Mucosa of gallbladder (tissue), 1 donor: ENCODE measurements around the gene NEUROD6. TPM values are rescaled to one million over a fixed set of nuclear protein-coding genes. Genes with fewer than 3 reads are reported as not detected.
A peak's percentile ranks its signal among the peaks of the same experiment; 100 is the strongest.

Source experiments
- DNase-seq: peaks from one replicate; pipeline ENCODE4 v3.0.0-alpha.2; 2020; ENCODE audit warnings: low spot score
- total RNA-seq: library from RNA; stranded (reverse); gene quantifications from one replicate; pipeline ENCODE4 v1.2.1, GENCODE V29; 2021
- donor health status: DM: no; HTN: no; CAD: no.

Gene NEUROD6
- not detected for total RNA-seq

- DNase-seq, result no peak
Observed at GRCh38 chr7:31340603-31341002, at the start of gene NEUROD6. Gene NEUROD6 (minus strand): TSS chr7:31340726. CDS start chr7:31339268, 1,458 bp downstream.

DNA sequence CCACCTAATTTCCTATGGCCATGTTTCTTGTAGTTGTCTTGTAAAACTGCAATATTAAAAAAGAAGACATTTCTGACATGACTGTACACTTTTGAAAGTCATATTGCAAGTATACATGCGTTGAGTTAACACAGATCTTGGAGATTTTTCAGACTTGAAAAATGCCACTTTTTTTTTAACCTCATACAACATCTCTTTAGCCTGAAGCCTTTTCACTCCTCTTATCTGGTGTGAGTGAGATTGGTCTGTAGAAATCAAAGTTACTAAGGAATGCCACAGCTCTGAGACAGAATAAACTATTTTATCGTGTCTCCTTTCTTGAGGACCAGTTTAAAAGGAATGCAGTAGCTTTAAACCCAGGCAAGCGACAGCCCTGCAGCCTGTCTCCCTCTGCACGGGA, 43.9 kb upstream of the NEUROD6 start:
- DNase-seq, result no peak

GRCh38 chr7:31382722-31383121, 42.2 kb upstream of the NEUROD6 start:
- DNase-seq, result no peak

GRCh38 chr7:31373337-31374289, 33.1 kb upstream of the NEUROD6 start:
- peak; percentile 42 for DNase-seq

DNA sequence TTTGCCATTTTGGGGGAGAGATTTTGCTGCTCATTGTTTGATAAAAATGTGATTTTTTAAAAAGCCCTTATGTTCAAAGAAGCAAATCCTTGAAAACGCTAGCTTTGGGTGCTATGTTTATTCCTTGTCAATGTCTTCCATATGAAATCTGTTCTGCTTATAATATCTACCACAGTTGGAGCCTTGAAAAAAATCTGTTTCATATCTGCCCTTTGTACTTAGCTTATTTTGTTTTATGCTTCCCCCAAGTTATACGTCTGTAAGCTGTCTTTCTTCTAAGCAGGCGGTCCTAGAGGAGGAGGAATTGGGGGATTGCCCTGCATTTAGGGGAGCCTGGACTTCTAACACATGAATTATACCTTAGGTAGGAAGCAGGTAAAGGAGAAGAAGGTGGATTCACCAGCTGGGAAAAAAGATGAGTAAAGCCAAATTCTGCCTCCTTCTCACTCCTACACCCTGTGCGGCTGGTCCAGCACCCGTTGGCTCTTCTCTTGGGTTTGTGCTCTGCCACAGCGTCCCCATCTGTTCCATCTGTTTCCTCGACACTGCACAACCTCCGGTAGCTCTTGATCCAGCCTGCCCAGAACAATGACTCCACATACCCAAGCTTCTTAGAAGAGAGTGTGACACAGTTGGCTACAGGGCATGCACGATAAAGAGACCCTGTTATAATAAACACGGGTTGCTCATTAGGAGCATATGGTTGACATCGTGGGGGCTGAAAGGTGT, 31.9 kb upstream of the NEUROD6 start:
- DNase-seq, result no peak

DNA sequence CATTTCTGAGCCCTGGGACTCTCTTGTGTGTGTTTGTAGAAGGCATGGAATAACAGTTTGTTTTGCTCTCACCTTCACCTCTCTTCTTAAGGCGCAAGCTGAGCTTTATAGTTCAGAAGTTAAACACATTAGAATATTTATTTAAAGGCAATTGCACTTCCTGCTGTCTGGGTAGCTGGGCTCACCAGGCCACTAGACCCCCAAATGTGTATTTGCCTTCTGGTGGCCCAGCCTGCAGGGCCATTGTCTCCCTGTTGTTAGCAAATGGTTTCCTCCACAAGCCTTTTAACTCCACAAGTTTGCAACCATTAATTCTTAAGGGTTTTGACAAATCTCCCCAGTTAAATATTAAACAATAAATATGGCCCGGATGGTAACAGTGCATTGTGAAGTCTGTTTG, 31.1 kb upstream of the NEUROD6 start:
- DNase-seq, result no peak

DNA sequence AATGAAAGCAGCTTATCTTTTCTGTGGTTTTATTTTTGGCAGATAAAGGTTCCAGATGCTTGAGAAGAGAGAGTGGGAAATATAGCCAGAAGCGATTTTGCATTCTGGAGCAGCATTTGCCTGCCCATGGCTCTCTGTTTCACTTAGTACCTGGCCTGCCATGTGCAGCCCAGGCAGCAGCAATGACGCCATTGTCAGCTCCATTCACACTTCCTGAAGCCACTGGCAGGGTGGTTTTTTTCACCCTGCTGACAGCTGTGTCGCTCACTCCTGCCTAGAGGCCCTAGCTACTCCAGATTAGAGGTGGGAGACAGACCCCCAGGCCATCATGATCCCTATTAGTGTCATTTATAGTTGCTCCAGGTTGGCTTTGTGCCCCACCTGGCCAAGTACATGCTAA, 30.1 kb upstream of the NEUROD6 start:
- no peak for DNase-seq

DNA sequence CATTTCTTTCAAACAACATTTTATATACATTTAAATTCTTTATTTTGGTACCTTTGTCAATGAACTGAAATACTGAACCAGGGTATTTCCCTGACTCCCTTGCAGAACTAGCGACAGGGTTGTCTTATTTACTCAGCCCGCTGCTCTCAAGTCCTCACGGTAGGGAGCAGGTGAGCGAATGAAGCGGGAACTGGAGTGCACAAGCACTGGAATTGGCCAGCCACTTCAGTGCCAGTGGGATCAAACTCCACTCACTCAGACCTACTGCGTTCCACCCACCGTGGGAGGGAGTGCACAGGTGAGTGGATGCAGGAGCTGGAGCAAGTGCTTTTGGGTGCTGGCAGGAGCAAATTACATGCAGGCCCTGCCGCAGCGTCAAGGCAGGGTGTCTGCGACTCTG, 28.1 kb upstream of the NEUROD6 start:
- DNase-seq, result no peak

GRCh38 chr7:31363496-31363895, 23.0 kb upstream of the NEUROD6 start:
- DNase-seq, result no peak

DNA sequence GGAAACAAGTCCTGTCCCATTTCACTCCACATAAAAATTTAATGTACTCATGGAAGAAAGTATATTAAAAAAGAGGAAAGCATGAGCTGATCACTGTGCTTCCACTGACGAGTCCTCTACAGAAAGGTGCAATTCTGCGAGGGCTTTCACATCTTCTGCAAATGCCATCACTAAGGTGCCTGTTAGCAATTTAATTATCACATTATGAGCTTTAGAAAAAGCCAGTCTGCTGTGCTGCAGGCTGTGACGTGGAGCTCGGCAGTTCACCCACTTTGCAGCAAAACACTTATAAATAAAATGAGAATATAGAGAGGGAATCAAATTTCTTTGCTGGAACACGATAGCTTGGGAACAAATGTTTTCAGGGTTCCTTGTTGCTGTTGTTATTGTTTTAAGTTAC, 22.5 kb upstream of the NEUROD6 start:
- no peak for DNase-seq

- DNase-seq, result no peak
Observed at GRCh38 chr7:31362401-31362800, 21.9 kb upstream of the NEUROD6 start.

DNA sequence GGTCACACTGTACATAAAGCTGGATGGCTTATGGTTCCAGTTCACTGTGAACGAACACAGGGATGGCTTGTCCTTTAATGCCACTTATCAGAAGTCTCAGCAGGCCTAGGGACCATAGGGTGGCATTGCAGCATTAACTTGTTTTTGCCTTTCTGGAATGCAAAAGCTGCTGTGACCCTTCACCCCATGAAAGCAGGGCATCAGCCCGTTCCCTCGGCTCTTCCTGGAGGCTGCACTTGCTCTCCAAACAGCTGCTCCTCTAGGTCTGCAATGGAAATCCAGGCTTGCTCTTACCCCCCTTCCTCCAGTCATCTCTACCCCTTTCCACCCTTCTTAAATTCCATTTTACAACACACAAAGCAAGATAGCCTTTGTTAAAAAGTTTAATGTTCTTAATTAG, 17.9 kb upstream of the NEUROD6 start:
- no peak for DNase-seq

DNA sequence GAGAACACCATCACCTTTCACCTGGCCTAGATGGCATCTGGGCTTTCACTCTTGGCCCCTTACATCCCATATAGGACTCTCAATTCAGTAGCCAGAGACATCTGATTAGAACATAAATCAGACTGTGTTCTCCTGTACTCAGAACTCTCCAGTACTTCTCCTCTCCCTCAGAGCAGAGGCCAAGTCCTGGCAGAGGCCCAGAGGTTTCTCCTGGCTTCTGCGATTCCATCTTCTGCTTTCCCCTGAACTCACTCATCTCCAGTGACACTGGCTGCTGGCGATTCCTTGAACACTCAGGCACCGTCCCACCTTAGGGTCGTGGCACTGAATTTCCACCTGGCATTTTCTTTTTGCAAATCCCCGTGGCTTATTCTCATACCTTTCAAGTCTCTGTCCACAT, 4.9 kb upstream of the NEUROD6 start:
- DNase-seq, result no peak

- DNase-seq, result no peak
Observed at GRCh38 chr7:31343516-31344305, 3.2 kb upstream of the NEUROD6 start.

DNA sequence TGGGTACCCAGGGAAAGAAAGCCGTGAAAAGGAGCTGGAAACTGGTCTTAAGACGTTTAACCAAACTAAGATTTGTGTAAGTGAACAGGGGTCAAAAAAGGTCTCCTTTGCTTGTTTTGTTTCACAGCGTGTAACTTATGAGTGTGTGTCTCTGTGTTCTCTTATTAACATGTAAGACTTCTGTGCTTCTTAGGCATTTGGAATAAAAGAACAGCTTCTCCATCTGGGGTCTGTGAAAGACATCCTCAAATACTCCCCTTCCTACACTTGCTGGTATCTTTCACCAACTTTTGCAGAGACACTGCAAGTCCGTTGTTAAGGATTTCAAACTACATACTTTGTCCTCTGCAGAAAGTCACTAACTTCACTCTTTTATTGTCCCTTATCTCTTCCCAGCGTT, 615 bp upstream of the NEUROD6 start:
- no peak for DNase-seq

DNA sequence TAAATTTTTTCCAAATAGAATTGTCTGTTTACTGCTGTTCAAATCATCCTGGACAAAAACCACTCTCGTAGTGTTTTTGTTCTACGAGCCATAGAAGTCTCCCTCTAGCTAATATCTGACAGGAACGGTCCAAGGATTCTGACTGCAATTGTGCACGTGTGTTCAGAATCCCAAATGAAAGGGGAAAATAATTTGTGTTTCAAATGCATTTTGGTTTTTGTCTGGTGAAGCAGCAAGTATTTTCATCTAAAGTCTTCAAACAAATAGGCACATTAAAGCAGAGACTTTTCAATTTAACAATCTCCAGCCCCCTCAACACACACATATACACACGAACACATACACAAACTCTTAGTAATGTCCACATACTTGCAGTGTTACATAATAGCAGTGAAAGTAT, 475 bp downstream of the NEUROD6 start:
- no peak for DNase-seq

- DNase-seq, result no peak
Observed at GRCh38 chr7:31338706-31339105, 1.8 kb downstream of the NEUROD6 start.

DNA sequence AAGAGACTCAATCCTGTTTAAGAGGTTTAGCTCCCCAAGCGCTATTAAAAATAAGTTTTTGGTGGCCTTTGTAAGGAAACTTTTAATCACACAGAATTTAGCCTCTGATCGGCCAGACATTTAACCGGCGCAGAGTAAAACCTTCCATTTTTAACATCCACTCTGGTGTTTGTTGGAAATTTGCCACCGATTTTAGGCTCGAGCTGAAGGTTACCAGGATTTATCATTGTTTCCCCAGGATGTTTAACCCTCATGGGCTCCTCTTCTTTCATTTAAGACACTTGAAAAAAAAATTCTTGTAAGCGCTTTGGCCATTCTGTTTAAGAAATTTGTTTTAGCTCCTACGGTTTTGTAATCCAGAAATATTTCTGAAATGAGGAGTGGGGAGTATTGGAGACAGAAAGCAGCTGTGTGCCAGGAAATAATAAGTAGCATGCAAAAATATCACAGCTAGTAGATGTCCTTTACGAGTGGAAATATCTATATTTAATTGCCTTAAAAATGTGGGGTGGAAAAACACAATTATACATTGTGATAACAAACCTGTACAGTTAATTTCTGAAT, 3.4 kb downstream of the NEUROD6 start:
- no peak for DNase-seq

DNA sequence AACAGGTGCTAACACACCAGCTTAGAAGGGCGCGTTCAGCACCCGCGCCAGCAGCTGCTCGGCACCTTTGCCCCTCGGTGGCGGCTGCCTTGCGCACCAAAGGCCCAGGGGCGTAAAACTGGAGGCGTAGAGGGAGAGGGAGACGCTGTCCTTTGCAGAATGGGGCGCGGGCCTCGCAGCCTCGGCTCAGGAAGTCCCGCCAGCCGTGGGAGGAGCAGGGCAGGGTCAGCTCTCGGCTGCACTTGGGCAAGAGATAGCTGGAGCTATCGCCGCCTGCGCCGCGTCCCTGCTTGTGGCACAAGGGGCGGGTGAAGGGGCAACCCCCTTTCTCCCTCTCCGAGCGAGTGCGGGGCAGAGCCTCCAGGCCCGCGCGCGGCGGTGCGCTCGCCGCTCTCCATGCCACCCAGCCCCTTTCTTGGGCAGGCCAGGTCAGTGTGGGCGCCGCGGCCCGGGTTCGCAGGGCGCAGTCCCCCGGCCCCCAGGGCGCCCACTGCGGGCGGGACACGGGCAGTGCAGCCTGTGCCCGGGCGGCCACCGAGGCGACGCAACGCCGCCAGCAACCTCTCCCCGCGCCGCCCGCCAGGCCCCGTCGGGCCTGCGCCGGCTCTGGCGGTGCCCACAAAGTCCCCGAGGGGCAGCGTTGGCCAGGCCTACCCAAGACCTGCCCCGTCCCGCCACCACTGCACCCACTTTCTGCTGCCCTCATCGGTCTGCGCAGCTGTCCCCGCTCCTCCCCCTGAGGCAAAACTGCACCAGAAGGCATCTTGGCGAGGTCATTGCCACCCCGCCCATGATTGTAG, 4.1 kb downstream of the NEUROD6 start:
- no peak for DNase-seq

GRCh38 chr7:31335884-31336201, 4.7 kb downstream of the NEUROD6 start:
- no peak for DNase-seq

DNA sequence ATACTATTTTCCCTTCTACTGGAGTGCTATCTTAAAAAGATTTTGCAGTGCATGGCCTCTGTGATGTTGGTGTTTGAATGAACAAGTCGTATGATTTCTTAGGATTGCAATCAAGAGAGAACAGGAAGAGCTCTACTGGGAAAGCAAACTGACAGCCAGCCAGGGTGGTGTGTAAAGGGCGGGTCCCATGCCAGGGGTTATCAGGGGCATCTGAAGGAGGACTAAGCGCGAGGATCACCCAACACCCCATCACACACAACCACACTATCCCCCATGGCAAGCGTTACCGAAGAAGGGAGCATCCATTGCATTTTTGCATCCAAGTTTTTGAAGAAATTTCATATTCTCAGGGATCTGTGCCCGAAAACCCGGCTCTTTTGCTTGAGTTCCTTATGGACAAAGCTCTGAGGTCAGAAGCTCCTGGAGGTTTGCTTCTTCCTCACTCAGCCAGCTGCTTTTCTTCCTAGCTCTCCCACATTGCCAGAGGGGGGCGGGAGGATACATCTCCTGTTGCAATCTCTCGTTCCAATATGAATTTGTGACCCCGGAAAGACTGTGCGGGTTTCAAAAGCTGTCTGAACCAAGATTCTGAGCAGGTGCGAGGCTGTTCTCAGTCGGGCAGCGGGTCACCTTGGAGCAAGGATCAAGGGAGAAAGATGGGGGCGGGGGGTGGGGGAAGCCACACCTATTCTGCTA, 5.2 kb downstream of the NEUROD6 start:
- DNase-seq, result no peak
